ENCODE results near the gene ZNF200.
"Not testable (repeated sequence)": the region's sequence is repeated elsewhere in the genome, so short reads cannot be mapped to it uniquely, and the experiment has no call there.

The ZNF200 gene

GRCh38 chr16:3252967-3253366, 18.0 kb upstream of the ZNF200 start:
- DNase-seq (ENCODE audit: low read depth in 2 of 2) = no peak

- DNase-seq (ENCODE audit: low read depth in 2 of 2) = no peak
Measured at GRCh38 chr16:3249451-3249850, 14.5 kb upstream of the ZNF200 start.

- no peak for DNase-seq (ENCODE audit: low read depth in 2 of 2)
Measured at GRCh38 chr16:3249020-3249419, 14.1 kb upstream of the ZNF200 start.

DNA sequence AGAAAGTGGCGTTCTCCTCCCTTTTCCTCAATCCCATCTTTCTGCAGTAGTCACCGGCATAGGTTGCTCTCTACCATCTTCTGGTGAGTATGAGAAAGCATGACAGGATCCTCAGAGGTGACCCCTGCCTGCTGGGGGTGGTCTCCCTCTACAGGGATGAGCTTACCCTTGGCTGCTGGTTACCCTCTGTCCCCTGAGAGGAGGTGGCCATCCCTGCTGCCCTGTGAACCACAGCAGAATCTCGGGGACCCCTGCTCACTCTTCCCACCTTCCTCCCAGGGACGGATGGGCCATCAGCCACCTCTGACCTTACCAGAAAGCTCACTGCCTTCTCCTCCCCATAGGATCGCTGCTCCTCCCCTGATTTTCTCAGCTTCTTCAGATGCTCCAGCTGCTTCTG, 13.6 kb upstream of the ZNF200 start:
- DNase-seq (ENCODE audit: low read depth in 2 of 2) = no peak

DNA sequence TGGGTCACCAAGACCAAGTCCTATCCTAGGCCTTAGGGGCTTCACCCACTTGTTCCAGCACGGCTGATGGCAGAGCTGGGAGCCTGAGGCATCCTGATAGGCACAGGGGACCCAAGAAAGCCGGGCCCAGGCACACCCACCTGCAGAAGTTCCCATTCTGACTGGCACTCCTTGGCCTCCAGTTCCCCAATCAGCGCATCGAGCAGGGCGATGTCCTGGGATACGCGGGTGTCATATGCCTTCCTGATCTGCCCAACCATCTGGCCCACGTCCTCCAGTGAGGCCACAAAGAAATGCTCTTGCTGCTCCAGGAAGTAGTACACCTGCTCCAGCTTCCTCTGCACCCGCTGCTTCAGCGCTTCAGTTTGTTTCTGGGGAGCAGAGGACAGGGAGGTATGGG, 11.9 kb upstream of the ZNF200 start:
- DNase-seq (ENCODE audit: low read depth in 2 of 2) = no peak

- DNase-seq (ENCODE audit: low read depth in 2 of 2) = no peak
Measured at GRCh38 chr16:3246002-3246401, 11.0 kb upstream of the ZNF200 start.

DNA sequence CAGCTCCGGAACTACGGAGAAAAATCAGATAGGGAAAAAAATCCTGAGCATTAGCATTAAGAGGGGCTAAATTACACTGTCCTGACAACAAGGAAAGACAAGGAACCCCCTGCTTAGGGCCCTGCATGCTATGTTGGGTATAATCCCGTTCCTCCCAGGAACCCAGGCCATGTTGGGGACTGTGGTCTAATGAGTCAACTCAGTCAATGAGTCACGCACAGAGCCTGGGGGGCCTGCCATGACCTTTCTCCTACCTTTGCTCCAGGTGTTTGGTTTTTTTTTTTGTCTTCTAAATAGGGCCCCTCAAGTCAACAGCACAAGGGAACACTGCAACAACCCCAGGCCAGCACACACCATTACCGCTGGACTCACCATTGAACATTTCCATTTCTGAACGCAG, 8.9 kb upstream of the ZNF200 start:
- DNase-seq (ENCODE audit: low read depth in 2 of 2) = no peak

DNA sequence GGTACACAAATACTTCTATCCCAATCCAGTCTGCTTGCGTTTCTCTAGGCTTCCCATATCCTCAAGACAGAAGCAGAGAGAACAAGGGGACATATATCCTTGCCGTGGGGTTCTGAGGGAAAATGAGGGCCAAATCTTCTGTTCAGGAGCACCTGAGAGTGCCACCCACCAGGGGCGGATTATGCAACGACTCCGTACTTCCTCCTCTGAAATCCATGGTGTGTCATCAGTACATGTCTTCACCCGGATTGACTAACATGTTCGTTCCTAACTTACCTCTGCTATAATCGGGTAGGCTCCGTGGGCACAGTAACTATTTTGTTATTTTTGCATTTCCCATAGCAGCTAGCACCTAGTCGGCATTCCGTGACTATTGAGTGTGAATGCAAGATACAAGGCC, 7.8 kb upstream of the ZNF200 start:
- DNase-seq (ENCODE audit: low read depth in 2 of 2) = no peak

DNA sequence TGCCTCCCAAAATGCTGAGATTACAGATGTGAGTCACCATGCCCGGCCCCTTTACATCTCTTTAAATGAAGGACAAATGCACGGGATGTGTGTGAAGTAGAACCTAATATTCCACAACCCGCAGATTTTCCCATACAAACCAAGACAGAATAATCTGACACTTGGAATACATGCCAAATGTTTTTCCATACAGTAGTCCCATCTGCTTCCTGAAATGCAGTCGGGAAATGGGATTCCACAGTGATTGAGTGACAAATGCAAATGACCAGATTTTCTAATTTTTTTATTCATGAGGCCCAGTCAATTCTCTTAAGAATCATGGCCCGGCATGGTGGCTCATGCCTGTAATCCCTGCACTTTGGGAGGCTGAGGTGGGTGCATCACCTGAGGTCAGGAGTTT, 6.8 kb upstream of the ZNF200 start:
- DNase-seq (ENCODE audit: low read depth in 2 of 2) = no peak

DNA sequence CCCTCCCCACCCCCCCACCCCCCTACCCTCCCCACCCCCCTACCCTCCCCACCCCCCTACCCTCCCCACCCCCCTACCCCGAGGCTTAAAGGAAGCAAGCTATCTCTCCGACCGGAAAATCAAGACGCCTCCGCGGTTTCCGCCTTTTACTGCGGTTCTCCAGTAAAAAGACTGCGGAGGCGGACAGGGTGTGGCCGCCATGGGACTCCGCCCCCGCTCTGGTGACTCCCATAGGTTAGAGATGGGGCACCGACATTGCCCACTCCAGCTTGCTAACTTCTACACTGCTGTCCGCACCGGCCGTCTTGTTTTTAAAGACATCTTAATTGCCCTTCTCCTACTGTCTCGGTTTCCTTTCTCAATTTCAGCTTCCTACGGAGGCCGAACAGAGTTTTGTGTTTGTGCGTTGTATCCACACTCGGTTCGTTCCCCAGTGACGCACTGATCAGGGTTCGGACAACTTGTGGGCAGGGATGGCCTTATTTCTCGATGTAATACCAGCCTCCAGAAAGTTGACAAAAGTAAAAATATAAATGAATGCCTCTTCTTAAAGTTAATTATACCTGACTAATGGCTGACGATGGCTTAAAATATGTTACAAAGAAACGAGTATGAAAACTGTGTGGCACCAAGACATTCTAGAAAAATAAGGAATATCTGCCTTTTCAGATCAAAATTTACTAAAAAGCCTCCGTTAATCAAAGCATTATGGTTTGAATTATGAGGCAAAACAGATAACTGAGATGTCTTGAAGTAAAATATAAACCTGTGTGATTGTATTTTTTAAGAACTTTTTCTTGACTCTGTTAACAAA, 1.1 kb upstream of the ZNF200 start:
- no peak for DNase-seq (ENCODE audit: low read depth in 2 of 2)

DNA sequence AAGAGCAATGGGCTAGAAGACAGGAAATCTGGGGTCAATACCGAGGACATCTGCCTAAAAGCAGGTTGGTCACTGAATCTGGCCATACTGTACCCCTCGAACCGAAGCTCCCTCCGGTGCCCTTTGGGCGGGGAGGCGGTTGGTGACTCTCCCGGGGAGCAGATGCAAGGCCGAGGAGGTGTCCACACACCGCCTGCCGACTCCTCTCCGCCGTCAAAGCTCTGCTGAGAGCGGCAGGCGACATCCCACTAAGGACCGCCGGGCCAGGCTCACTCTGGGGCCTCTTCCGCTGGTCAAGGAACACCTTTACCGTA, 458 bp downstream of the ZNF200 start:
- DNase-seq (ENCODE audit: low read depth in 2 of 2) = no peak

GRCh38 chr16:3223913-3224515, 10.9 kb downstream of the ZNF200 start:
- no peak for DNase-seq (ENCODE audit: low read depth in 2 of 2)

GRCh38 chr16:3220839-3221238, 14.1 kb downstream of the ZNF200 start:
- DNase-seq (ENCODE audit: low read depth in 2 of 2) = no peak

DNA sequence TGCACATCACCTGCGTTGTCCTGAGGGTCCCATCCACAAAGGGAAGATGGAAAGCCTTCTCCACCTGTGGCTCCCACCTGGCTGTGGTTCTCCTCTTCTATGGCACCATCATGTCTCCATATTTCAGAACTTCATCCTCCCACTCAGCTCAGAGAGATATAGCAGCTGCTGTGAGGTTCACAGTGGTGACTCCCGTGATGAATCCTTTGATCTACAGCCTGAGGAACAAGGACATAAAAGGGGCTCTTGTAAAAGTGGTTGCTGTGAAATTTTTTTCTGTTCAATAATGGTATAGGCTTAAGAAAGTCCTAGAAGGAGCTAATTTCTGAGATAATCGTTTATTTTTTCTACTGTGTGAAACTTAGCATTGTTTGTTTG, 18.7 kb downstream of the ZNF200 start:
- no peak for DNase-seq (ENCODE audit: low read depth in 2 of 2)

GRCh38 chr16:3215601-3216262, 19.2 kb downstream of the ZNF200 start:
- DNase-seq (ENCODE audit: low read depth in 2 of 2) = no peak

DNA sequence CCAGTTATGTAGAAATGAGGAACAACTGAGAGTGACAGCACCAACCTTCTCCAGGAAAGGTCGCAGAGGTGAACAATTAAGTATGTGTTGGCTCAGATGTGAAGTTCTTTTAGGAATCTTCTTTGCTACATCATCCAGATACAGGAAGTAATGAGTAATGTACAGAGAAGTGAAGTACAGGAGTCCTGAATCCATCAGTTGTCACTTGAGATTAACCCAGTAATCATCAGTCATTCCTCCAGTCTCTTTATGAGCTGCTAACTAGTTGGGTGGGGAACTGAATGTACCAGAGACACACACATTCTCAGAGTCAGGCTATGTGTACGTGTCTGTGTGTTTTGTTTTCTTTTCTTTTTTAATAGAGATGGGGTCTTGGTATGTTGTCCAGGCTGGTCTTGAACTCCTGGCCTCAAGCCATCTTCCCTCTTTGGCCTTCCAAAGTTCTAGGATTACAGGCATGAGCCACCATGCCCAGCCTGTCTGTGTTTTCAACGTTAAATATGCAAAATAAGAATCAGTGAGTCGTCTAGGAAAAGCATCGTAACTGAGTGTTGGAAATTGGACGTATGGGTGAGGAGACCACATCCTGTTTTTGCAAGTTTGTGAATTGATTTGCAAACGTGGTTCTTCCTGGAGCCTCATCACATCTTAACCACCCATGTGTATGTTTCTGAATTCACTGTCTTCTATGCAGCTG, 19.9 kb downstream of the ZNF200 start:
- DNase-seq (ENCODE audit: low read depth in 2 of 2) = no peak

DNA sequence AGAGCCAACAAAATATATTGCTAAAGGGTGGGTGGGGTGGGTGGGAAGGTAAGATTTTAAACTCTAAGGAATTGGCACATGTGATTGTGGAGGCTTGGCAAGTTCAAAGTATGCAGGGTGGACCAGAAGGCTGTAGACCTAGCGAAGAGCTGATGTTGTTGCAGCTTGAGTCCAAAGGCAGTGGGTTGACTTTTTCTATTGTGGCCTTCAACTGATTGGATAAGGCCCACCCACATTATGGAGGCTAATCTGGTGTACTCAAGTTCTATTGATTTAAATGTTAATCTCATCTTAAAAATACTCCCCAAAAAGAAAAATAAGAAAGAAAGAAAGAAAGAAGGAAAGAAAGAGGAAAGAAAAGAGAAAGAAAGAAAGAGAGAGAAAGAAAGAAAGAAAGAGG, 22.4 kb downstream of the ZNF200 start:
- no peak for DNase-seq (ENCODE audit: low read depth in 2 of 2)

- DNase-seq (ENCODE audit: low read depth in 2 of 2) = no peak
Measured at GRCh38 chr16:3212006-3212405, 23.0 kb downstream of the ZNF200 start.

DNA sequence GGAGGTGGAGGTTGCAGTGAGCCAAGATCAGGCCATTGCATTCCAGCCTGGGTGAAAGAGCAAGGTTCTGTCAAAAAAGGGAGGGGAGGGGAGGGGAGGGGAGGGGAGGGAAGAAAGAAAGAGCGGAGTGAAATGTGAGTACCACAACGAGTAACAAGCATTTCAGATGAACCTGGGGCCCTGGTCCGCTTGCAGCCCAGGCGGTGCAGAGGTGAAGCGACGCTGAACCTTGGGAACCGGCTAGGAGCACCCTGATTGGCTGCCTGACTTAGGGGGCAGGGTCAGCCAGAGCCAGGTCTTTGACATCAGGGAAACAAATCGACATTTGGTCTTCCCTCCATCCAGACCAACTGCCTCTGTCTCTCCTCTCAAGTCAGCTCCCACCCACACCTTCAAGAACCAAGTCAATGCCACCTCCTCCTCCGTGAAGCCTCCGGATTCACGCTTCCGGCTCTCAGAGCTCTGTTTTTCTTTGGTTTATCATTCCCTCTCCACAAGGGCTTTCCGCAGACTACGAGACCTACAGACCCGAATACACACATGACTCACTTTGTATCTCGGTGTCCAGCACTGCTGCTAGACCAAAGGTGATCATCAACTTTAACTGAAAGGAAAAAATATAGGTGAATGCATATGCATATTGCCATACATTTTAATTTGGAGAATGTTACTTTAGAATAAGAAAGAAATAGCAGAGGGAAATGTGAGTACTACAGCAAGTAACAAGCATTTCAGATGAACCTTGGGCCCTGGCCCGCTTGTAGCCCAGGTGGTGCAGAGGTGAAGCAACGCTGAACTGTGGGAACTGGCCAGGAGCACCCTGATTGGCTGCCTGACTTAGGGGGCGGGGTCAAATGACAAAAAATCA, 27.6 kb downstream of the ZNF200 start:
- no peak for DNase-seq (ENCODE audit: low read depth in 2 of 2)

DNA sequence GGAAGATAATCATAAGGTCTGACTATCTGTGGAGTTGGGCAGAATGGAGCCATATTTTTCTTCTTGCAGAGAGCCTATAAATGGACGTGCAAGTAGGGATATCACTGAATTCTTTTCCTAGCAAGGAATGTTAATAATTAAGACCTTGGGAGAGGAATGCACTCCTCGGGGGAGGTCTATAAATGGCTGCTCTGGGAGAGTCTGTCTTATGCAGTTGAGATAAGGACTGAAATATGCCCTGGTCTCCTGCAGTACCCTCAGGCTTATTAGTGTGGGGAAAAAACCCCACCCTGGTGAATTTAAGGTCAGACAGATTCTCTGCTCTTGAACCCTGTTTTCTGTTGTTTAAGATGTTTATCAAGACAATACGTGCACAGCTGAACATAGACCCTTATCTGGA, 29.0 kb downstream of the ZNF200 start:
- not testable (repeated sequence) for DNase-seq (ENCODE audit: low read depth in 2 of 2)

DNA sequence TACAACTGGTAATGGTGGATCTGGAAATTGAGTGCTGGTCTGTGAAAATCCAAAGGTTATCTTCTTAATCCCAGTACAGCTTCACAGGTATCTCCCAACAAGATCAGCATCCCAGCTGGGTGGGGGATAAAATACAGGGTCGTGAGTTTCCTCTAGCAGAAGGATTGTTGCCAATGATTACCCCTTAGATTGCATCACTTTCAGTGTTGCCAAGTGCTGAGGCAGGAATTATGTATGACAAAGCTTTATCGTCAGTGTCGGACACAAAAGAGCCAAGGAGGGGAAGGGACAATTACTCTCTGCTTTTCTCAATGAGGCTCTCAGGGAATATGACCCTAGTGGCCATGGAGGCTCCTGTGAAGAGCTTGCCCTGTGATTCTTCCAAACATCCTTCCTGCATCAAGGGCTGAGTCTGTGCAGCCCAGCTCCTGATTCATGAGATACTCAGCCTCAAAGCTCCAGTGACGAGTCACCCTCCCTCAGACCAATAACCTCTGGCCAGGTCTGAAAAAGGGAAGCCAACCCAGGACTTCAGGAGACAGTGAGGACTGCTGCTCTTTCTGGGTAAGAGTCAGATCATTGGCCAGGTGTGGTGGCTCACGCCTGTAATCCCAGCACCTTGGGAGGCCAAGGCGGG, 31.9 kb downstream of the ZNF200 start:
- DNase-seq (ENCODE audit: low read depth in 2 of 2) = no peak

Data from stimulated activated CD8-positive, alpha-beta memory T cell treated with anti-CD3 and anti-CD28 coated beads, Interleukin-7, amount 100 ng/mL, for 1 hour (primary cell).